Measurements from ENCODE around the gene SPACA6.
"Not testable (repeated sequence)": the region's sequence is repeated elsewhere in the genome, so short reads cannot be mapped to it uniquely, and the experiment has no call there.

The SPACA6 gene

GRCh38 chr19:51735759-51736449, 42.8 kb downstream of the SPACA6 start:
- Histone ChIP-seq H3K27ac (no peak overlapping the region), H3K4me3 (no peak overlapping the region)
- TF ChIP-seq CTCF (IDR thresholded peaks at IDR 0.05) = no peak
- DNase-seq (ENCODE audit: low spot score) = no peak

- DNase-seq (ENCODE audit: low spot score) = no peak
- no peak overlapping the region for H3K27ac ChIP-seq
- H3K4me3 ChIP-seq = no peak overlapping the region
- TF ChIP-seq CTCF (IDR thresholded peaks at IDR 0.05) = no peak
These were observed 44.3 kb downstream of the SPACA6 start for GRCh38 chr19:51737389-51737788.

GRCh38 chr19:51737924-51738323, 44.8 kb downstream of the SPACA6 start:
- no peak for TF ChIP-seq CTCF (IDR thresholded peaks at IDR 0.05)
- no peak overlapping the region for H3K4me3 ChIP-seq
- H3K27ac ChIP-seq = no peak overlapping the region
- DNase-seq (ENCODE audit: low spot score) = no peak

- DNase-seq (ENCODE audit: low spot score); H3K27ac ChIP-seq; H3K4me3 ChIP-seq: not testable (repeated sequence)
These were observed 45.4 kb downstream of the SPACA6 start for GRCh38 chr19:51738523-51738922.

GRCh38 chr19:51739466-51740213, 46.5 kb downstream of the SPACA6 start:
- no peak for DNase-seq (ENCODE audit: low spot score)
- Histone ChIP-seq H3K4me3 (no peak overlapping the region), H3K27ac (no peak overlapping the region)
- no peak for TF ChIP-seq CTCF (IDR thresholded peaks at IDR 0.05)

GRCh38 chr19:51740356-51740755, 47.2 kb downstream of the SPACA6 start:
- H3K4me3 ChIP-seq = no peak overlapping the region
- no peak overlapping the region for H3K27ac ChIP-seq
- TF ChIP-seq CTCF (IDR thresholded peaks at IDR 0.05) = no peak
- DNase-seq (ENCODE audit: low spot score) = no peak

- no peak overlapping the region for H3K27ac ChIP-seq
- DNase-seq (ENCODE audit: low spot score) = no peak
- no peak overlapping the region for H3K4me3 ChIP-seq
- no peak for TF ChIP-seq CTCF (IDR thresholded peaks at IDR 0.05)
These were observed 49.7 kb downstream of the SPACA6 start for GRCh38 chr19:51742789-51743188.
